ENCODE measurements around the gene YY1AP1.
A peak's percentile ranks its signal among the peaks of the same experiment; 100 is the strongest.
"Not testable (repeated sequence)": the region's sequence is repeated elsewhere in the genome, so short reads cannot be mapped to it uniquely, and the experiment has no call there.

YY1AP1 gene

DNA sequence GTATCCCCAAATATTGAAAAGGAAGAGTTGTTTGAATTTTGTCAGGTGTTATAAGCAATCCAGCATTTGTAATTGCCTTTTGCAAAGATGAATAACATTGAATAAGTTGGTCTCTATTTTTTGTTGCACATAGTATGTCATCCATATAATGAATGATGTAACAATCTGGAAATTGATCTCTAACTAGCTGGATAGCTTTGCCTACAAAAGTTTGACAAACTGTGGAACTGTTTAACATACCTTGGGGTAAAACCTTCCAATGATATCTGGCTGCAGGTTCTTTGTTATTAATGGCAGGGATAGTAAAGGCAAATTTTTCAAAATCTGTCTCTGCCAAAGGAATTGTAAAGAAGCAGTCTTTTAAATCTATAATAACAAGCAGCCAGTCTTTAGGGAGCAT, 8.0 kb upstream of the YY1AP1 start:
- Histone ChIP-seq H3K9me3 (ENCODE audit: severe bottlenecking) (peaks cover 15% of the 10 kb centered on the region), H3K4me3 (ENCODE audit: low read depth, low read length) (no peak overlapping the region), H3K27ac (no peak overlapping the region), H3K27me3 (ENCODE audit: insufficient read depth, low read depth, severe bottlenecking) (no peaks in the 10 kb centered on the region), H3K36me3 (peaks cover 23% of the 10 kb centered on the region)
- no peak for DNase-seq
- no peak for TF ChIP-seq CTCF (IDR thresholded peaks at IDR 0.05; ENCODE audit: low read depth, low read length)

GRCh38 chr1:155695608-155696007, 7.0 kb upstream of the YY1AP1 start:
- Histone ChIP-seq H3K27me3 (ENCODE audit: insufficient read depth, low read depth, severe bottlenecking) (no peaks in the 10 kb centered on the region), H3K9me3 (ENCODE audit: severe bottlenecking) (peaks cover 15% of the 10 kb centered on the region), H3K27ac (no peak overlapping the region), H3K36me3 (peaks cover 32% of the 10 kb centered on the region), H3K4me3 (ENCODE audit: low read depth, low read length) (no peak overlapping the region)
- TF ChIP-seq CTCF (IDR thresholded peaks at IDR 0.05; ENCODE audit: low read depth, low read length) = no peak
- DNase-seq = no peak

DNA sequence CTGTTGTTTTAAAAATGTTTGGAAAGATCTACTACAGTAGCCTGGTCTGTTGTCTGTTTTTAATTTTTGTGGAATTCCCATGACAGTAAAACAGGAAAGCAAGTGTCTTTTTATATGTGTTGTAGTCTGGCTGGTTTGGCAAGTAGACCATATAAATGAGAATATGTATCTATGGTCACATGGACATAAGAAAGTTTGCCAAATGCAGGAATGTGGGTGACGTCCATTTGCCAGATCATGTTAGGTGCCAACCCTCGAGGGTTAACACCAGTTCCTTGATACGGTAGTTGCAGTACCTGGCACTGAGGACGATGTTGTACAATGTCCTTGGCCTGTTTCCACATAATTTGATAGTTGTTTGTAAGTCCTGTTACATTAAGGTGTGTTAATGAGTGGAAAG, 6.5 kb upstream of the YY1AP1 start:
- no peak for TF ChIP-seq CTCF (IDR thresholded peaks at IDR 0.05; ENCODE audit: low read depth, low read length)
- no peak overlapping the region for H3K27ac ChIP-seq
- peaks cover 13% of the 10 kb centered on the region for H3K9me3 ChIP-seq (ENCODE audit: severe bottlenecking)
- H3K27me3 ChIP-seq (ENCODE audit: insufficient read depth, low read depth, severe bottlenecking) = no peaks in the 10 kb centered on the region
- no peak for DNase-seq
- H3K4me3 ChIP-seq (ENCODE audit: low read depth, low read length) = no peak overlapping the region
- H3K36me3 ChIP-seq = peaks cover 38% of the 10 kb centered on the region

DNA sequence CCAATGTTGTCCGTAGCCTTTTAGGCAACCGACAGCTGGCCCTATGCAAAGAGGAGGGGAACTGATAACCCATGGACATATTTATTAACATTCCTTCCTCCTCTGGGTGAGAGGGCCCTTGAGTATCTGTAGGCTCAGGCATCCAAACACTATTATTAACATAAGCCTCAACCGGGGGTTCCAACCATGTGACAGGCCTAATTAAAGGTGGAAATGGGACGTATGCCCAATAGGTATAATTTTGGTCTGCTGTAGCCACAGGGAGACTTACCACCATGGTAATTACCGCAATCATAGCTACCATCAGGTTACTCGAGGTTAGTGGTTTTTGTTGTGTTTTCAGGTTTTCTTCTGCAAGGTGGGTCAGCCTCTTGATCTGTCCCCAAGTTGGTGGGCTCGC, 5.6 kb upstream of the YY1AP1 start:
- peaks cover 41% of the 10 kb centered on the region for H3K36me3 ChIP-seq
- no peak overlapping the region for H3K4me3 ChIP-seq (ENCODE audit: low read depth, low read length)
- peaks cover 11% of the 10 kb centered on the region for H3K9me3 ChIP-seq (ENCODE audit: severe bottlenecking)
- no peak for DNase-seq
- H3K27ac ChIP-seq = no peak overlapping the region
- TF ChIP-seq CTCF (IDR thresholded peaks at IDR 0.05; ENCODE audit: low read depth, low read length) = no peak
- no peaks in the 10 kb centered on the region for H3K27me3 ChIP-seq (ENCODE audit: insufficient read depth, low read depth, severe bottlenecking)

DNA sequence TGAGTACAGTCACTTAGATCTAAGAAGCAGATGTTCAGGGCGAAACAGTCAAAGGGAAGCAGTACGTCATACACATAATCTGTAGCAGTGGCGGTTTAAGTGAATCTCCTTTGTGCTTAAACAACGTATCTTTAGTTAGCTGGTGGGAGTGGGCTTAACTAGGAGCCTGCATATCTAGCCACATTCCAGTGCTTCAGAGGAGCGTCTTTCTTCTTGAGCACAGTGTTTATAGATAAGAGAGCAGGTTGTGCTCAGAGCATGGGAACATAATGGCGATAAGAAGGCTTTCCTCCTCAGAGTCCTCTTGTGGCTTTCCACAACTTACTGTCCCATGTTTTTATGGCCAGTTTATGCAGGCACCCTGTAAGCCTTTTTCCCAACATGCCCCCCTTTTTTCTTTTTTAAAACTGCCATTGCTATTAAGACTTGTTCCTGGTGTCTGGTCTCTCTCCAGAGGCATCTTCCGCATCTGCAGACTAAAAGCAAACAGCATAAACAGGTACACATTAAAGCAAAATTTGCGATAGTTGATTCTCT, 3.5 kb upstream of the YY1AP1 start:
- peak; percentile 73 for DNase-seq
- peaks cover 6% of the 10 kb centered on the region for H3K9me3 ChIP-seq (ENCODE audit: severe bottlenecking)
- H3K27ac ChIP-seq = peak overlapping the region; percentile 100
- no peaks in the 10 kb centered on the region for H3K27me3 ChIP-seq (ENCODE audit: insufficient read depth, low read depth, severe bottlenecking)
- TF ChIP-seq CTCF (IDR thresholded peaks at IDR 0.05; ENCODE audit: low read depth, low read length) = no peak
- H3K4me3 ChIP-seq (ENCODE audit: low read depth, low read length) = peak overlapping the region; percentile 28
- H3K36me3 ChIP-seq = peaks cover 44% of the 10 kb centered on the region

DNA sequence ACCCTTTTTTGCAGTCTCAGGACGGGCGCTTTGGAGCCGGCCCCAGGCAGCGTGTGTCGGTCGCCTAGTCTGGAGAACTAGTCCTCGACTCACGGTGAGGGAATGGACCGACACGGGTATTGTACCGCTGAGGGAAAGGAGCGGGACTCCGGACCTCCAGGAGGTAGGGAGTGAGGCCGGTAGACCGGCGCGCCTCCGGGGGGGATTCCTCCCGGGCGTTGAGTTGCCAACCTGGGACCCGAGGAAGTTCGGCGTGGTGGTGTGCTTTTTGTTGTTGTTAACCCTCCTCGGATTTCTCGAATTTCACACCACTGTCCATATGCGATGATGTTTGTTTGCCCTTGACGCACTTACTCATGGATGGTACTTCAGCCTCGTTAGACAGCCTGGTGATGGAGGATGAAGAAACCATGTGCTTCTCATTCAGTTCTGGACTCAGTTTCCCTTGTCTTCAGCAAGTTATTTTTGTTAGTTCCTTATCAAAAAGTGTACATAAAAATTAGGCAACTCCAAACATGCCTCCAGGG, 570 bp upstream of the YY1AP1 start, which contains the start of gene DAP3:
DAP3 (plus strand) TSS at position 11 of the 527 bp plus-strand sequence. CDS start 20,689 bp downstream, outside the sequence.
- H3K36me3 ChIP-seq = peaks cover 48% of the 10 kb centered on the region
- H3K9me3 ChIP-seq (ENCODE audit: severe bottlenecking); DNase-seq; H3K27me3 ChIP-seq (ENCODE audit: insufficient read depth, low read depth, severe bottlenecking): not testable (repeated sequence)
- H3K27ac ChIP-seq = peak within 1 kb of the TSS; percentile 100
- peak within 1 kb of the TSS; percentile 72 for H3K4me3 ChIP-seq (ENCODE audit: low read depth, low read length)

DNA sequence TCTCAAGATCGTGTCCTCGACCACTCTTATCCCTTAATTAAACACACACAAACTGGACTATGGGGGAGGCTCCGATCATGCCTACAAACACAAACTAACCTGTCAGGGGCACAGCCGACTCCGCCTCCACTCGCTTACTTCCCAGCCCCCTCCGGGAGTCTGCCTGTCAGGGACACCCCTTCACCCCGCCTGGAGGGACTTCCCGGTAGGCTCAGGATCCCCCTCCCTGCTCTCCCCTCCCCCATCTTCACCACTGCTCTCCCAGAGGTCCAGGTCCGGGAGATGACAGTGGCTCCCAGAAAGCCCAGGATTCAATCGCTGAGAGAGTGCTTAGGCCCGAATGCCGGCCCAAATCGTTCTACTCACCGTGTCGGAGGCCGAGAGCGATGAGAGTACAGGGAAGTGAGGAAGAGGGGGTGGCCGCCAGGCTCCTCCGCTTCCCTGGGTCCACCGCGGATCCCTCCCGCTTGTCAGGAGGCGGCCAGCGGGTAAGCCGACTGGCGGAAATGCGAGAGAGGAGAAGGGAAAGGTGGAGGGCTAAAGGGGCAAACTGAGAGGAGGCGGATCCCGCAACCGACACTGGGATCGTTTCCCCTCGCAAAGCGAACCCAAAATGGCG, 760 bp downstream of the YY1AP1 start:
- not testable (repeated sequence) for H3K27me3 ChIP-seq (ENCODE audit: insufficient read depth, low read depth, severe bottlenecking); H3K9me3 ChIP-seq (ENCODE audit: severe bottlenecking)
- Histone ChIP-seq H3K27ac (peak overlapping the region; percentile 100), H3K4me3 (ENCODE audit: low read depth, low read length) (peak overlapping the region; percentile 72), H3K36me3 (peaks cover 53% of the 10 kb centered on the region)
- DNase-seq = peak; percentile 60

All from WERI-Rb-1 (cell line).